ACC112 (cell line): ENCODE measurements around the gene GALNT13.

Source experiments
- H2AFZ ChIP-seq: fragments of 200-600 bp; sonication (generic); one replicate; pipeline ENCODE4 v1.6.0; 2017; ENCODE audit warnings: antibody characterized with exemption, low read length; ENCODE audit not compliant: unreplicated experiment
- H3K27ac ChIP-seq: fragments of 200-600 bp; sonication (generic); 2 replicates; pipeline ENCODE4 v1.5.1; 2014; ENCODE audit warnings: low read depth, mild to moderate bottlenecking, antibody characterized with exemption, low read length, moderate library complexity
- H3K27me3 ChIP-seq: fragments of 200-600 bp; sonication (generic); 2 replicates; pipeline ENCODE4 v1.6.1; 2014; ENCODE audit warnings: mild to moderate bottlenecking, antibody characterized with exemption, low read length, moderate library complexity, mixed read lengths; ENCODE audit not compliant: insufficient read depth
- H3K36me3 ChIP-seq: fragments of 200-600 bp; sonication (generic); 2 replicates; pipeline ENCODE4 v1.6.1; 2016; ENCODE audit warnings: mild to moderate bottlenecking, antibody characterized with exemption, low read length, moderate library complexity, mixed read lengths; ENCODE audit not compliant: insufficient read depth
- H3K4me1 ChIP-seq: fragments of 200-600 bp; sonication (generic); one replicate; pipeline ENCODE4 v1.6.1; 2016; ENCODE audit warnings: low read length, mixed read lengths; ENCODE audit not compliant: insufficient read depth, unreplicated experiment, control insufficient read depth
- H3K4me3 ChIP-seq: fragments of 200-600 bp; sonication (generic); 2 replicates; pipeline ENCODE4 v1.5.1; 2014; ENCODE audit warnings: mild to moderate bottlenecking, low read depth, low read length
- H3K79me2 ChIP-seq: fragments of 200-600 bp; sonication (generic); one replicate; pipeline ENCODE4 v1.6.0; 2016; ENCODE audit warnings: low read length; ENCODE audit not compliant: control insufficient read depth, unreplicated experiment, insufficient read depth

Gene GALNT13

DNA sequence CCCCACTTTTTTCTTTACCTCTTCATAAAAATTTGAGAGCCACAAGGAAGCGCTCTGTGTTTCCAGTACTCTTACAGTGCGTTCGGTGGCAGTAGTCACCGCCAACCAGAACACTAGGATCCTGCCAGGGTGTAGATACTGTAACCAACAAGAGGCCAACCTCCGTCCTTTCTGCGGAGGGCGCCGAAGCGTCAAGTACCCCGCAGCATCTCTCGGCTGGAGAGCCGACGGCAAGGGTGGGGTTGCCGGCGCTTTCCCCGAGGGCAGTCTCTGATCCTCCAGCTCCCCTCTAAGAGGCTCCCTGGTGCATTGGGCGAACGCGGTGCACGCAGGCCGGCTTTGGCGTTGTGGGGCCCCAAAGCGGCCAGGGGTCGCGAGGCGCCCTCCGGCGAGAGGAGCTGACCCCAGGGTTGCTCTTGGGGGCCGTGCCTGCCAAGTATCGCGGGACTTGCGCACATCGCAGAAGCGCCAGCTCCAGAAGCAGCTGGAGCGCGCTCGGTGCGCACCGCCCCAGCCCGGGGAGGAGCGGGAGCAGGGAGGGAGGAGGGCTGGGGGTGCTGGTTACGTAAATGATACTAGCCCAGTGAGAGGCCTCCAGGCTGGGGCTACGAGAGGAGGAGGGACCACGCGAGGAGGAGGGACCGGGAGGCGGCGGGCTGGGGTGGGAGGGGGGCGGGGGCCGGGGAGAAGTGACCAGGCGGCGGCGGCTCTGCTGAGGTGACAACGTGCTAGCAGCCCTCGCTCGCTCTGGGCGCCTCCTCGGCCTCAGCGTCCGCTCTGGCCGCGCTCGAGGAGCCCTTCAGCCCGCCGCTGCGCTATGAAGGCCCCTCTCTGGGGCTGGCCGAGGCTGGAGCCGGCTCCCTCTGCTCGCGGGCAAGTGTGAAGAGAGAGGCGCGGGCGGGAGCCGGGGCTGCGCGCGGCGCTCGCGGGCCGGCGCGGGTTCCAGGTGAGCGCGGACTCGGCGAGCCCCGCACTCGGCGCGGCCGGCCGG, at the start of gene GALNT13:
TSS of gene GALNT13 (plus strand) at position 692 of the 991 bp plus-strand sequence.
- H3K4me3 ChIP-seq: peak within 1 kb of the TSS; percentile 54
- H3K27me3 ChIP-seq: peaks cover 51% of the 10 kb centered on the region
- H3K36me3 ChIP-seq: no peaks in the 10 kb centered on the region
- no peaks in the 10 kb centered on the region for H3K79me2 ChIP-seq
- H3K4me1 ChIP-seq: no peaks in the 10 kb centered on the region
- H2AFZ ChIP-seq: no peak within 1 kb of the TSS
- H3K27ac ChIP-seq: no peak within 1 kb of the TSS

- H3K36me3 ChIP-seq: no peaks in the 10 kb centered on the region
Measured at GRCh38 chr2:153823880-153824279, 47.8 kb upstream of the GALNT13 start.

GRCh38 chr2:153828335-153828734, 43.4 kb upstream of the GALNT13 start:
- H2AFZ ChIP-seq: no peak overlapping the region
- H3K4me1 ChIP-seq: no peaks in the 10 kb centered on the region
- no peak overlapping the region for H3K27ac ChIP-seq
- no peak overlapping the region for H3K4me3 ChIP-seq
- H3K36me3 ChIP-seq: no peaks in the 10 kb centered on the region
- H3K79me2 ChIP-seq: no peaks in the 10 kb centered on the region
- no peaks in the 10 kb centered on the region for H3K27me3 ChIP-seq

More at GRCh38 chr2:153823880-153824279, 47.8 kb upstream of the GALNT13 start:
- no peak overlapping the region for H3K27ac ChIP-seq
- H2AFZ ChIP-seq: no peak overlapping the region
- H3K27me3 ChIP-seq: no peaks in the 10 kb centered on the region
- no peaks in the 10 kb centered on the region for H3K79me2 ChIP-seq
- no peaks in the 10 kb centered on the region for H3K4me1 ChIP-seq
- no peak overlapping the region for H3K4me3 ChIP-seq

- Histone ChIP-seq H3K36me3 (no peaks in the 10 kb centered on the region), H3K27me3 (no peaks in the 10 kb centered on the region), H3K4me3 (no peak overlapping the region), H3K79me2 (no peaks in the 10 kb centered on the region), H3K4me1 (no peaks in the 10 kb centered on the region), H2AFZ (no peak overlapping the region), H3K27ac (no peak overlapping the region)
Measured at GRCh38 chr2:153834662-153835061, 37.1 kb upstream of the GALNT13 start.

DNA sequence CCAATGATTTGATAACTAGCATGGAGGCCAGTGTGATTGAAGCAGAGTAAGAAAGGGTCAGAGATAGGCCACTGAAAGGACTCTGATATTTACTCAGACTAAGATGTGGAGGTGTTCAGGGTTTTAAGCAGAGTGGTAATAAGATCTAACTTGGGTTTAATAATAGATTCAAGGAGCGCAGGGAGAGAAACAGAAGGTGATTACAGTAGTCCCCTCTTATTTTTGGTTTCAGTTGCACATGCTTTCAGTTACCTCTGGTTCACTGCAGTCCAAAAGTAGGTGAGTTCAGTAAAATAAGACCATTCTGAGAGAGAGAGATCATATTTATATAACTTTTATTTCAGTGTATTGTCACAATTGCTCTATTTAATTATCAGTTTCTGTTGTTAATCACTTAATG, 13.5 kb upstream of the GALNT13 start:
- Histone ChIP-seq H3K27me3 (no peaks in the 10 kb centered on the region), H3K36me3 (no peaks in the 10 kb centered on the region), H3K27ac (no peak overlapping the region), H3K79me2 (no peaks in the 10 kb centered on the region), H3K4me1 (no peaks in the 10 kb centered on the region), H3K4me3 (no peak overlapping the region), H2AFZ (no peak overlapping the region)

- H3K79me2 ChIP-seq: no peaks in the 10 kb centered on the region
- no peak overlapping the region for H3K4me3 ChIP-seq
- no peaks in the 10 kb centered on the region for H3K27me3 ChIP-seq
- no peaks in the 10 kb centered on the region for H3K4me1 ChIP-seq
- no peaks in the 10 kb centered on the region for H3K36me3 ChIP-seq
- no peak overlapping the region for H3K27ac ChIP-seq
- H2AFZ ChIP-seq: no peak overlapping the region
Measured at GRCh38 chr2:153864022-153864421, 7.7 kb upstream of the GALNT13 start.

- Histone ChIP-seq H3K4me1 (no peaks in the 10 kb centered on the region), H3K79me2 (no peaks in the 10 kb centered on the region), H3K4me3 (no peak overlapping the region), H3K27ac (no peak overlapping the region), H3K36me3 (no peaks in the 10 kb centered on the region), H3K27me3 (peaks cover 20% of the 10 kb centered on the region), H2AFZ (no peak overlapping the region)
Measured at GRCh38 chr2:153866595-153866994, 5.1 kb upstream of the GALNT13 start.

GRCh38 chr2:153870308-153870707, 1.4 kb upstream of the GALNT13 start:
- H3K27ac ChIP-seq: no peak overlapping the region
- H3K36me3 ChIP-seq: no peaks in the 10 kb centered on the region
- peaks cover 48% of the 10 kb centered on the region for H3K27me3 ChIP-seq
- no peak overlapping the region for H3K4me3 ChIP-seq
- H2AFZ ChIP-seq: no peak overlapping the region
- no peaks in the 10 kb centered on the region for H3K79me2 ChIP-seq
- no peaks in the 10 kb centered on the region for H3K4me1 ChIP-seq

DNA sequence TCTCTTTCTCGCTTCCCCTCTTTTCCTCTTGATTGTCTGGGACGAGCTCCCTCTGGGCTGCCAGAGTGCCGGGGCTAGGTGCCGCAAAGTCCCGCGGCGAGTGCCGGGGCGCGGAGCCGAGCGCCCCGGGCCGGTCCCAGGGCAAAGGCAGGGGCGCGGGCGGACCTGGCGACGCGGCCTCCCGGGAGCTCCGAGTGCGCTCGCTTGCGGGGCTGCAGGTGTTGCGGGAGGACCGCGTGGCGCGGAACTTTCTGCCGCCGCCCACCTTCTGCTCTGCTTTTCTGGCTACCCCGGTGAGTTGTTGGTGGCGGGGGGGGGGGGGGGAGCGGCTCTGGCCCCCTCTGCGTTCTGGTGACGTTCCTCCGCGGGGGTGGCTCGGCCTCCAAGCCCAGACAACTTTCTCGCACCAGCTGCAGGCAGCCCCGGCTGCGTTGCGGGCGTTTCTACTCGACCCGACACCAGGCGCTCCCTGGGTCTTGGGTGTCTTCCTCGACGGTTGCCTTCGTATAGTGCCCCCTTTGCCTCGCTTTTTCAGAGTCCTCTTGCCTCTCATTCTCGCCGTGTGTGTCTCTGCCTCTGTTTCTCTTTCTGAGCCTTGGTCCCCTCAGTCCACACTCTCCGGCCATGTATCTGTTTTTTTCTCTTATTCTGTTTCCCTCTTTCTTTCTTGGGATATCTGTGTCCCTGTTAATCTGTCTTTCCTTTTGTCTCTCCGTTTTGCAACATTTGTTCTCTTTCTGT, 759 bp downstream of the GALNT13 start:
- Histone ChIP-seq H3K27ac (no peak overlapping the region), H3K79me2 (no peaks in the 10 kb centered on the region), H3K4me1 (no peaks in the 10 kb centered on the region), H3K36me3 (no peaks in the 10 kb centered on the region), H3K4me3 (peak overlapping the region; percentile 54), H2AFZ (no peak overlapping the region), H3K27me3 (peaks cover 51% of the 10 kb centered on the region)

DNA sequence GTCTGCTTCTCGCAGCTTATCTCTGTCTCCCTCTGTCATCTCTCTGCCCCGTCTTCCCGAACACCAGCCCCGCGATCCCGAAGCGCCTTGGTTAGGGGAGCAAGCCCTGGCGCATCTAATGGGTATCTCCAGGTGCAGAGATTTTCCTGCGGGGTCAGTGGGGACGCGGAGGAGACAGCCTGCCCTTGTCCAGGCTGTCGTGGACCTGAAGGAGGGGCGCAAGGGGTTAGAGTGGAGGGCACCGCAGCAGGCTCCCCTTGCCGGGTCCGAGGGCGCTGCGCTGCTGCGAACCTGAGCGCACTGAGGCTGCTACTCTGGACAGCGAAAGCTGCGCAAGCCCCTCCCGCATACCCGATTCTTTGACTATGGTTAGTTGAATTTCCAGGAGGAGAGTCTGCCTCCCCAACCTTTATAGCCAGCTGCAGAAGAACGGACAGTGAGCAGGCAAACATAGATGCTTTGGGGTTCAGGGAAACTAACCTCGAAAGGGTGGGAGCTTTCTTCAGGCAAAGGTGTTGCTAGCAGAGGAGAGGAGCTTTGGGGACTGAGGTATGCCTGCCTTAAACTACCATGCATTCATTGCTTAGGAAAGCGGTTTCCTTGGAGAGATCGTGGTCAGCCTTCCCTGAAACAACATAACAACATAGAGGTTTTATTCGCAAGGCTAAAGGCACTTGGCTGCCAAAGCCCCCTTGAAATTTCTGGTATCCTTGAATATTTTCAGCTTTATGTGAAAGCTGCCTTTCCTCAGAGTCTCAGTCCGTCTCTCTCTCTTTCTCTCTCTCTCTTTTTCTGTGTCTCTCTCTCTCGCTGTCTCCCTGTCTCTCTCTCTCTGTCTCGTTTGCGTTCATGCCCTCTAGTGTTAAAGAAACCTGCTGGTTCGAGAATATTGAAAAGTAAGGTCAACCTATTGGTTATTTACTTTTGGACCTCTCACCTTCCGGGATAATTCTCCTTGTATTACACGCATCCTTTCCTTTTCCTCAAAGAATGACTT, 1.6 kb downstream of the GALNT13 start:
- Histone ChIP-seq H2AFZ (no peak overlapping the region), H3K36me3 (no peaks in the 10 kb centered on the region), H3K27me3 (peaks cover 51% of the 10 kb centered on the region), H3K79me2 (no peaks in the 10 kb centered on the region), H3K4me3 (0 out of 2 replicates have a peak overlapping the region, but pooled peaks have one; percentile 54), H3K4me1 (no peaks in the 10 kb centered on the region), H3K27ac (no peak overlapping the region)
